HG03039 (cell line): ENCODE results near the gene TMEM106B.
A peak's percentile ranks its signal among the peaks of the same experiment; 100 is the strongest.

Experiments
- ATAC-seq: cut with Tn5 transposase; IDR thresholded peaks from one replicate; pipeline ENCODE4 v1.9.1; 2021; ENCODE audit warnings: mild to moderate bottlenecking, moderate library complexity; ENCODE audit not compliant: unreplicated experiment

Gene TMEM106B

GRCh38 chr7:12226756-12227155 is 15.7 kb downstream of the TMEM106B start:
- ATAC-seq, result no peak

GRCh38 chr7:12228024-12228423 is 16.9 kb downstream of the TMEM106B start:
- ATAC-seq, result no peak

GRCh38 chr7:12229046-12229445 is 18.0 kb downstream of the TMEM106B start:
- ATAC-seq, result no peak

GRCh38 chr7:12231097-12231496 is 20.0 kb downstream of the TMEM106B start:
- ATAC-seq, result no peak

GRCh38 chr7:12233175-12233574 is 22.1 kb downstream of the TMEM106B start:
- ATAC-seq, result no peak

GRCh38 chr7:12234334-12234865 is 23.3 kb downstream of the TMEM106B start:
- no peak for ATAC-seq

GRCh38 chr7:12235970-12236369 is 24.9 kb downstream of the TMEM106B start:
- ATAC-seq, result no peak

GRCh38 chr7:12237007-12237406 is 25.9 kb downstream of the TMEM106B start:
- no peak for ATAC-seq

- no peak for ATAC-seq
These were observed 28.7 kb downstream of the TMEM106B start for GRCh38 chr7:12239806-12240205.

GRCh38 chr7:12244129-12244528 is 33.0 kb downstream of the TMEM106B start:
- no peak for ATAC-seq

GRCh38 chr7:12244694-12245093 is 33.6 kb downstream of the TMEM106B start:
- ATAC-seq, result no peak

GRCh38 chr7:12249706-12250105 is 38.6 kb downstream of the TMEM106B start:
- ATAC-seq, result no peak

GRCh38 chr7:12250232-12250631 is 39.1 kb downstream of the TMEM106B start:
- ATAC-seq, result no peak

GRCh38 chr7:12256090-12256489 is 45.0 kb downstream of the TMEM106B start:
- ATAC-seq, result no peak

- ATAC-seq, result peak; percentile 99
These were observed 46.5 kb downstream of the TMEM106B start for GRCh38 chr7:12257582-12257981.

- no peak for ATAC-seq
These were observed 47.0 kb downstream of the TMEM106B start for GRCh38 chr7:12258074-12258473.

- ATAC-seq, result no peak
These were observed 56.4 kb downstream of the TMEM106B start for GRCh38 chr7:12267542-12267941.

GRCh38 chr7:12269100-12269895 is 58.2 kb downstream of the TMEM106B start:
- no peak for ATAC-seq

- ATAC-seq, result no peak
These were observed 69.9 kb downstream of the TMEM106B start for GRCh38 chr7:12281038-12281437.

- no peak for ATAC-seq
These were observed 76.8 kb downstream of the TMEM106B start for GRCh38 chr7:12287901-12288300.

- ATAC-seq, result no peak
These were observed 78.9 kb downstream of the TMEM106B start for GRCh38 chr7:12289996-12290395.

- ATAC-seq, result no peak
These were observed 79.7 kb downstream of the TMEM106B start for GRCh38 chr7:12290761-12291160.

- no peak for ATAC-seq
These were observed 80.8 kb downstream of the TMEM106B start for GRCh38 chr7:12291870-12292269.
